CD14-positive monocyte (primary cell): ENCODE data around the gene QKI. TPM values are rescaled to one million over a fixed set of nuclear protein-coding genes. Genes with fewer than 3 reads are reported as not detected.

Source experiments
- DNase-seq, 3 donors: peaks; one replicate each; pipeline ENCODE4 v3.0.0-alpha.2; 2011 to 2022
- H2AFZ ChIP-seq: 2 replicates; pipeline ENCODE4 v1.6.0; 2012; ENCODE audit warnings: mild to moderate bottlenecking, low read depth, low read length, inconsistent platforms; ENCODE audit not compliant: insufficient read depth, poor library complexity, severe bottlenecking
- H3K27ac ChIP-seq, 2 donors: 1 replicate in 1 of 2; 2 replicates in 1 of 2; pipeline ENCODE4 v1.5.1; 2012 to 2013; ENCODE audit warnings: low read length in 2 of 2, control low read depth in 1 of 2, inconsistent platforms in 1 of 2, low read depth in 1 of 2, mild to moderate bottlenecking in 1 of 2
- H3K27me3 ChIP-seq, 2 donors: one replicate each; pipeline versions ENCODE4 v1.6.0 to v1.6.1; 2011 to 2013; ENCODE audit warnings: low read length in 2 of 2; ENCODE audit not compliant: control insufficient read depth in 2 of 2, insufficient read depth in 2 of 2
- H3K36me3 ChIP-seq, 2 donors: replicated peaks in 1 of 2; 1 replicate in 1 of 2; 2 replicates in 1 of 2; pipeline versions ENCODE4 v1.5.1 to v1.6.1; 2012 to 2013; ENCODE audit warnings: low read length in 2 of 2, control low read depth in 1 of 2, inconsistent platforms in 1 of 2, mild to moderate bottlenecking in 1 of 2; ENCODE audit not compliant: insufficient read depth in 2 of 2, control insufficient read depth in 1 of 2
- H3K4me1 ChIP-seq, 2 donors: 1 replicate in 1 of 2; 2 replicates in 1 of 2; pipeline versions ENCODE4 v1.5.1 to v1.6.1; 2012 to 2013; ENCODE audit warnings: low read length in 2 of 2, control low read depth in 1 of 2, inconsistent platforms in 1 of 2, mild to moderate bottlenecking in 1 of 2, moderate library complexity in 1 of 2; ENCODE audit not compliant: insufficient read depth in 2 of 2, control insufficient read depth in 1 of 2
- H3K4me2 ChIP-seq: replicated peaks from 2 replicates; pipeline ENCODE3; 2012; ENCODE audit warnings: low read length, moderate library complexity, mild to moderate bottlenecking; ENCODE audit not compliant: poor library complexity, severe bottlenecking; ENCODE audit errors: extremely low read depth
- H3K4me3 ChIP-seq, 3 experiments: fragments of 200-600 bp in 1 of 3; sonication (generic) in 1 of 3; replicated peaks in 1 of 3; 1 replicate in 2 of 3; 2 replicates in 1 of 3; pipeline ENCODE4 v1.5.1; 2011 to 2013; ENCODE audit warnings: low read length in 3 of 3, mild to moderate bottlenecking in 3 of 3, control low read depth in 2 of 3, low read depth in 2 of 3, inconsistent platforms in 1 of 3, moderate library complexity in 1 of 3
- H3K79me2 ChIP-seq: 2 replicates; pipeline ENCODE4 v1.6.0; 2012; ENCODE audit warnings: mild to moderate bottlenecking, control low read depth, inconsistent platforms, low read length, moderate library complexity; ENCODE audit not compliant: insufficient read depth
- H3K9ac ChIP-seq: 2 replicates; pipeline ENCODE4 v1.6.0; 2017; ENCODE audit warnings: low read length, mild to moderate bottlenecking; ENCODE audit not compliant: insufficient read depth, poor library complexity, severe bottlenecking
- H3K9me3 ChIP-seq, 2 donors: replicated peaks in 1 of 2; 1 replicate in 1 of 2; 2 replicates in 1 of 2; pipeline versions ENCODE4 v1.5.1 to v1.6.1; 2012 to 2013; ENCODE audit warnings: low read length in 2 of 2, control low read depth in 1 of 2; ENCODE audit not compliant: control insufficient read depth in 1 of 2, insufficient read depth in 1 of 2
- H4K20me1 ChIP-seq: 2 replicates; pipeline ENCODE4 v1.6.0; 2012; ENCODE audit warnings: mild to moderate bottlenecking, low read length, control low read depth, moderate library complexity; ENCODE audit not compliant: insufficient read depth
- H3K27ac Mint-ChIP-seq, 7 donors: one replicate each; pipeline ENCODE4 v1.8.0; 2020; ENCODE audit warnings: mild to moderate bottlenecking in 7 of 7, mixed read lengths in 7 of 7, moderate library complexity in 6 of 7, inconsistent platforms in 2 of 7
- H3K27me3 Mint-ChIP-seq, 3 donors: one replicate each; pipeline ENCODE4 v1.8.0; 2021 to 2022; ENCODE audit warnings: low read depth in 3 of 3, mild to moderate bottlenecking in 3 of 3, mixed read lengths in 3 of 3, moderate library complexity in 3 of 3, inconsistent platforms in 1 of 3
- H3K36me3 Mint-ChIP-seq, 2 donors: one replicate each; pipeline ENCODE4 v1.8.0; 2020; ENCODE audit warnings: mixed read lengths in 2 of 2, inconsistent platforms in 1 of 2, mild to moderate bottlenecking in 1 of 2
- H3K4me1 Mint-ChIP-seq: one replicate; pipeline ENCODE4 v1.8.0; 2020; ENCODE audit warnings: mild to moderate bottlenecking, mixed read lengths
- H3K4me3 Mint-ChIP-seq, 2 donors: one replicate each; pipeline ENCODE4 v1.8.0; 2020; ENCODE audit warnings: mild to moderate bottlenecking in 2 of 2, mixed read lengths in 2 of 2, moderate library complexity in 1 of 2
- H3K9me3 Mint-ChIP-seq, 7 donors: one replicate each; pipeline ENCODE4 v1.8.0; 2020 to 2022; ENCODE audit warnings: mixed read lengths in 7 of 7, mild to moderate bottlenecking in 6 of 7, moderate library complexity in 6 of 7, inconsistent platforms in 2 of 7
- WGBS: methylation state at CpG from one replicate; pipeline ENCODE4 v1.1.5; 2013; ENCODE audit warnings: missing lambda C conversion rate; ENCODE audit not compliant: insufficient coverage; 5-methylcytosine and 5-hydroxymethylcytosine counted together
- intact Hi-C, 2 donors: fragments of 100-400 bp; cut with micrococcal nuclease; formaldehyde crosslinking; loops; one replicate each; pipeline versions ENCODE4 v1.15.0 to v1.15.1; 2023
- polyA plus RNA-seq, 3 donors: library from polyadenylated mRNA; depleted of rRNA in 1 of 3; unstranded in 2 of 3; stranded (reverse) in 1 of 3; fragments of 300-500 nt in 2 of 3; fragments of >200 nt in 1 of 3; fragmentation: Illumina TruSeq in 2 of 3; gene quantifications; 1 replicate in 2 of 3; 2 replicates in 1 of 3; pipeline ENCODE4 v1.2.3, GENCODE V29; 2012 to 2021
- TF ChIP-seq, protein P1 (sequence below): fragments of 200-600 bp; IDR thresholded peaks from one replicate; pipeline ENCODE4 v1.8.0; 2022; ENCODE audit warnings: antibody characterized with exemption, mild to moderate bottlenecking

The QKI gene
- polyA plus RNA-seq, 3 donors = 24.3 to 154 (median 71.8) TPM

DNA sequence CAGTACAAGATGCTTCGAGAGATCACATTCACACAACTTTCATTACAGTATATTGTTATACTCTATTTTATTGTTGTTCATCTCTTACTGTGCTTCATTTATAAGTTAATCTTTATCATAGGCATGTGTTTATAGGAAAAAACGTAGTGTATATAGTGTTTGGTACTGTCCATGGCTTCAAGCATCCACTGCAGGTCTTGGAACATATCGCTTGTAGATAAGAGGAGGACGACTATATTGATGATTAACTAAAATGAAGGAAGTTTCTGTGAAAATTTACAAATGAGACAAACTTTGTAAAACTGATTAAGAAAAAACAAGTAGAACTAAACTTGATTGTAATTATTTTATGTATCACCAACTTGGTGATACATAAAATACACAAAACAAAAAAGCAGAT is 98.5 kb downstream of the QKI start:
- Mint-ChIP-seq H3K27me3 (no peaks in the 10 kb centered on the region), H3K4me1 (peaks cover 2% of the 10 kb centered on the region), H3K9me3 (peaks cover 2 to 5% (median 2%) of the 10 kb centered on the region in 7 donors), H3K4me3 (no peak overlapping the region), H3K36me3 (peaks cover 5 to 18% of the 10 kb centered on the region in 2 donors), H3K27ac (no peak overlapping the region)
- no peak for DNase-seq
- H3K79me2 ChIP-seq = peaks cover 97% of the 10 kb centered on the region
- TF ChIP-seq, protein P1, sequence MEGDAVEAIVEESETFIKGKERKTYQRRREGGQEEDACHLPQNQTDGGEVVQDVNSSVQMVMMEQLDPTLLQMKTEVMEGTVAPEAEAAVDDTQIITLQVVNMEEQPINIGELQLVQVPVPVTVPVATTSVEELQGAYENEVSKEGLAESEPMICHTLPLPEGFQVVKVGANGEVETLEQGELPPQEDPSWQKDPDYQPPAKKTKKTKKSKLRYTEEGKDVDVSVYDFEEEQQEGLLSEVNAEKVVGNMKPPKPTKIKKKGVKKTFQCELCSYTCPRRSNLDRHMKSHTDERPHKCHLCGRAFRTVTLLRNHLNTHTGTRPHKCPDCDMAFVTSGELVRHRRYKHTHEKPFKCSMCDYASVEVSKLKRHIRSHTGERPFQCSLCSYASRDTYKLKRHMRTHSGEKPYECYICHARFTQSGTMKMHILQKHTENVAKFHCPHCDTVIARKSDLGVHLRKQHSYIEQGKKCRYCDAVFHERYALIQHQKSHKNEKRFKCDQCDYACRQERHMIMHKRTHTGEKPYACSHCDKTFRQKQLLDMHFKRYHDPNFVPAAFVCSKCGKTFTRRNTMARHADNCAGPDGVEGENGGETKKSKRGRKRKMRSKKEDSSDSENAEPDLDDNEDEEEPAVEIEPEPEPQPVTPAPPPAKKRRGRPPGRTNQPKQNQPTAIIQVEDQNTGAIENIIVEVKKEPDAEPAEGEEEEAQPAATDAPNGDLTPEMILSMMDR = no peak
- peaks cover 2 to 4% of the 10 kb centered on the region in 2 donors for H3K9me3 ChIP-seq
- 100% methylated on average over 1 of the region's 4 CpGs for WGBS
- H3K4me2 ChIP-seq = no peak overlapping the region
- no peak overlapping the region for H3K9ac ChIP-seq
- no peaks in the 10 kb centered on the region for H3K4me1 ChIP-seq
- H3K36me3 ChIP-seq = peaks cover 0 to 7% of the 10 kb centered on the region in 2 donors
- intact Hi-C loops = no loop called here
- H4K20me1 ChIP-seq = peaks cover 100% of the 10 kb centered on the region
- no peak overlapping the region for H3K4me3 ChIP-seq
- H3K27ac ChIP-seq = no peak overlapping the region
- H3K27me3 ChIP-seq = no peaks in the 10 kb centered on the region
- no peak overlapping the region for H2AFZ ChIP-seq

DNA sequence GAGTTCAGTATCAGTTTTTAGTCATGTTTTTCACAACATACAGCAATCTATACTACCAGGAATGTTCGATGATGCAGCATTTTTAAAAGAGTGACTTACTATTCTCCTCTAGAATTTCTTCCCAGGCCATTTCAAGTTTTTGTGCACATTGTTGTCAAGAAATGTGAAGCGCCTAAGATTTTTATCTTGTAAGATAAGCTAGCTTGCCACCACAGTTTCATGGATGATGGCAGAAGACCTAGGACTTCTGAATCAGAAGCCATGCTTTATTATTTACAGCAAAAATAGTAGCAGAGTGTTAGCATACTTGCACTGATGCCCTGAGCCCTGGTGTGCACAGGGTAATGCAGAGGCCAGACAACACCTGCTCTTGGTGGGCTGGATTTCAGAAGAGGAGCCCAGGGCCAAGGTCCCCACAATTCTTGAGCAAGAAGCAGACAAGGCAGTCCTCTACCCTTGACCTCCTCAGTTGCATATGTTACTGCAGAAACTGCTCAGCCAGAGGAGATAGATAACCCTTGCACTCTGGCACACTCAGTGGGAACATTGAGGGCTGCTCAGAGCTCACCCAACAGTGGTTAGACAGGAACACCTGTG is 99.2 kb downstream of the QKI start:
- no CpG with 5 or more reads among the region's 2 CpGs for WGBS
- Histone ChIP-seq H2AFZ (no peak overlapping the region), H4K20me1 (peaks cover 100% of the 10 kb centered on the region), H3K4me1 (no peaks in the 10 kb centered on the region), H3K27me3 (no peaks in the 10 kb centered on the region), H3K4me3 (no peak overlapping the region), H3K9ac (no peak overlapping the region), H3K9me3 (no peaks in the 10 kb centered on the region), H3K27ac (peak overlapping the region in 1 of 2 donors; percentile 2), H3K36me3 (peaks cover 0 to 7% of the 10 kb centered on the region in 2 donors), H3K4me2 (no peak overlapping the region), H3K79me2 (peaks cover 97% of the 10 kb centered on the region)
- TF ChIP-seq, protein P1 = no peak
- DNase-seq = no peak
- no peaks in the 10 kb centered on the region for H3K27me3 Mint-ChIP-seq
- intact Hi-C loops = no loop called here
- H3K27ac Mint-ChIP-seq = no peak overlapping the region
- peaks cover 0 to 2% (median 0%) of the 10 kb centered on the region in 7 donors for H3K9me3 Mint-ChIP-seq
- H3K36me3 Mint-ChIP-seq = peaks cover 2 to 13% of the 10 kb centered on the region in 2 donors
- peaks cover 2% of the 10 kb centered on the region for H3K4me1 Mint-ChIP-seq
- H3K4me3 Mint-ChIP-seq = no peak overlapping the region
